ENCODE measurements around the gene MYO5C.

MYO5C gene

GRCh38 chr15:52280326-52281084, 15.1 kb downstream of the MYO5C start:
- peaks cover 4% of the 10 kb centered on the region for H3K4me1 ChIP-seq (ENCODE audit: insufficient read depth, poor library complexity, severe bottlenecking)
- no peaks in the 10 kb centered on the region for H3K27me3 ChIP-seq (ENCODE audit: insufficient read depth, poor library complexity, severe bottlenecking)
- ATAC-seq (ENCODE audit: low read depth) (no peak), DNase-seq (ENCODE audit: low spot score) (no peak)
- H3K9me3 ChIP-seq (ENCODE audit: severe bottlenecking), result no peaks in the 10 kb centered on the region
- H3K36me3 ChIP-seq (ENCODE audit: low read depth), result peaks cover 61% of the 10 kb centered on the region
- no peak overlapping the region for H3K4me3 ChIP-seq (ENCODE audit: severe bottlenecking)
- TF ChIP-seq CTCF (IDR thresholded peaks at IDR 0.05; ENCODE audit: poor library complexity, severe bottlenecking), result no peak
- no peak overlapping the region for H3K27ac ChIP-seq (ENCODE audit: poor library complexity, severe bottlenecking)

DNA sequence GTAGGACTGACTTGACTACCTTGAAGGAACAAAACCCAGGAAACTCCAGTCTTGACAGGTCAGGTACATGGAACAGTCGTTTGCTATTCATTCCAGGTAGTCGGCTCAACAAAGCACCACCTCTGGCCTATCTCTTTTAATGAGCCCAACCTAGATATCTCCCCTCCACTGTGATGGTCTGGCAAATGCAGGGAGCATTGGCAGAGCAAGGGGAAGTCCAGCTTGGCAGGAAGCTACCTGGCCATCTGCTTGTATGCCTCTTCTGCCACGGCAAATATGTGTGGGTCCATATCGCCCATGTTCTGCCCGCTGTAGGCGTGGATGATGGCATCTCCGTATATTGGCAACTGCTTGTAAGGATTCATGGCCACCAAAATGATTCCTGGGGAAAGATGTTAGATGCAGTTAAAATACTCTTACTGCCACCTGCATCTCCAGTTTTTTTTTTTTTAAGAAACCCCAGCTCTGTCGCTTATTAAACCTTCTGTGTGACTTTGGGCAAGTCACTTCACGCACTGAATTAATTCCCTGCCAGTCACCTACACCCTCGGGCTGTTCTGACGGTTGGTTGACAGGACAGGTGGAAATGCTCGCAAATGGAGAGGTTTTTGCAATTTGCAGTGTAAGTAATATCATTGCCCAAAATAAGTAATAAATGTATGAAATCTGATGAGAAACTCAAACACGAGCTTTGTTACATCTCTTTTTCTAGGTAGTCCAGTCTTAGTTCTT, 16.8 kb downstream of the MYO5C start:
- DNase-seq (ENCODE audit: low spot score) (no peak), ATAC-seq (ENCODE audit: low read depth) (no peak)
- Histone ChIP-seq H3K27me3 (ENCODE audit: insufficient read depth, poor library complexity, severe bottlenecking) (no peaks in the 10 kb centered on the region), H3K36me3 (ENCODE audit: low read depth) (peaks cover 76% of the 10 kb centered on the region), H3K27ac (ENCODE audit: poor library complexity, severe bottlenecking) (no peak overlapping the region), H3K9me3 (ENCODE audit: severe bottlenecking) (no peaks in the 10 kb centered on the region), H3K4me3 (ENCODE audit: severe bottlenecking) (no peak overlapping the region), H3K4me1 (ENCODE audit: insufficient read depth, poor library complexity, severe bottlenecking) (no peaks in the 10 kb centered on the region)
- TF ChIP-seq CTCF (IDR thresholded peaks at IDR 0.05; ENCODE audit: poor library complexity, severe bottlenecking), result no peak

GRCh38 chr15:52278135-52278534, 17.5 kb downstream of the MYO5C start:
- Histone ChIP-seq H3K4me1 (ENCODE audit: insufficient read depth, poor library complexity, severe bottlenecking) (no peaks in the 10 kb centered on the region), H3K9me3 (ENCODE audit: severe bottlenecking) (no peaks in the 10 kb centered on the region), H3K27ac (ENCODE audit: poor library complexity, severe bottlenecking) (no peak overlapping the region), H3K36me3 (ENCODE audit: low read depth) (peaks cover 79% of the 10 kb centered on the region), H3K4me3 (ENCODE audit: severe bottlenecking) (no peak overlapping the region), H3K27me3 (ENCODE audit: insufficient read depth, poor library complexity, severe bottlenecking) (no peaks in the 10 kb centered on the region)
- ATAC-seq (ENCODE audit: low read depth), result no peak
- TF ChIP-seq CTCF (IDR thresholded peaks at IDR 0.05; ENCODE audit: poor library complexity, severe bottlenecking), result no peak
- no peak for DNase-seq (ENCODE audit: low spot score)

GRCh38 chr15:52277575-52277974, 18.0 kb downstream of the MYO5C start:
- H3K4me1 ChIP-seq (ENCODE audit: insufficient read depth, poor library complexity, severe bottlenecking), result no peaks in the 10 kb centered on the region
- H3K27ac ChIP-seq (ENCODE audit: poor library complexity, severe bottlenecking), result no peak overlapping the region
- H3K36me3 ChIP-seq (ENCODE audit: low read depth), result peaks cover 79% of the 10 kb centered on the region
- H3K9me3 ChIP-seq (ENCODE audit: severe bottlenecking), result no peaks in the 10 kb centered on the region
- no peak overlapping the region for H3K4me3 ChIP-seq (ENCODE audit: severe bottlenecking)
- no peak for TF ChIP-seq CTCF (IDR thresholded peaks at IDR 0.05; ENCODE audit: poor library complexity, severe bottlenecking)
- no peaks in the 10 kb centered on the region for H3K27me3 ChIP-seq (ENCODE audit: insufficient read depth, poor library complexity, severe bottlenecking)
- DNase-seq (ENCODE audit: low spot score) (no peak), ATAC-seq (ENCODE audit: low read depth) (no peak)

All from RWPE2 (cell line).